MM.1S (cell line): ENCODE measurements around the gene SLC2A10.

Experiments
- DNase-seq: peaks from one replicate; pipeline ENCODE4 v3.0.0-alpha.2; 2015
- H2AFZ ChIP-seq: fragments of 300-600 bp; sonication (generic); 2 replicates; pipeline ENCODE4 v1.6.0; 2016; ENCODE audit warnings: antibody characterized with exemption, low read length
- H3F3A ChIP-seq: fragments of 300-600 bp; sonication (generic); 2 replicates; pipeline ENCODE4 v1.6.1; 2016; ENCODE audit warnings: mild to moderate bottlenecking, antibody characterized with exemption, low read length, moderate library complexity, mixed read lengths; ENCODE audit not compliant: insufficient read depth
- H3K27ac ChIP-seq: fragments of 300-600 bp; sonication (generic); 2 replicates; pipeline ENCODE4 v1.5.1; 2016; ENCODE audit warnings: mild to moderate bottlenecking, low read length
- H3K27me3 ChIP-seq: fragments of 300-600 bp; sonication (generic); replicated peaks from 2 replicates; pipeline ENCODE4 v1.6.0; 2016; ENCODE audit warnings: low read length; ENCODE audit not compliant: insufficient read depth
- H3K36me3 ChIP-seq: fragments of 300-600 bp; sonication (generic); replicated peaks from 2 replicates; pipeline ENCODE4 v1.6.1; 2016; ENCODE audit warnings: mild to moderate bottlenecking, low read length, mixed read lengths; ENCODE audit not compliant: insufficient read depth
- H3K4me1 ChIP-seq: fragments of 300-600 bp; sonication (generic); 2 replicates; pipeline ENCODE4 v1.6.1; 2016; ENCODE audit warnings: low read length, mixed read lengths
- H3K4me2 ChIP-seq: fragments of 300-600 bp; sonication (generic); 2 replicates; pipeline ENCODE4 v1.6.0; 2016; ENCODE audit warnings: low read depth, low read length
- H3K4me3 ChIP-seq: fragments of 300-600 bp; sonication (generic); 2 replicates; pipeline ENCODE4 v1.5.1; 2016; ENCODE audit warnings: low read length, mixed read lengths
- H3K79me2 ChIP-seq: fragments of 300-600 bp; sonication (generic); 2 replicates; pipeline ENCODE4 v1.6.1; 2016; ENCODE audit warnings: mixed run types, low read length, mixed read lengths
- H3K9ac ChIP-seq: fragments of 300-600 bp; sonication (generic); 2 replicates; pipeline ENCODE4 v1.6.1; 2016; ENCODE audit warnings: low read length, mixed read lengths
- H3K9me2 ChIP-seq: fragments of 300-600 bp; sonication (generic); replicated peaks from 2 replicates; pipeline ENCODE4 v1.6.1; 2016; ENCODE audit warnings: mild to moderate bottlenecking, low read length, mixed read lengths; ENCODE audit not compliant: insufficient read depth
- H3K9me3 ChIP-seq: fragments of 300-600 bp; sonication (generic); replicated peaks from 2 replicates; pipeline ENCODE4 v1.6.1; 2016; ENCODE audit warnings: mild to moderate bottlenecking, low read length, mixed read lengths; ENCODE audit not compliant: insufficient read depth
- H4K20me1 ChIP-seq: fragments of 300-600 bp; sonication (generic); 2 replicates; pipeline ENCODE4 v1.6.1; 2016; ENCODE audit warnings: mild to moderate bottlenecking, low read length, moderate library complexity, mixed read lengths; ENCODE audit not compliant: insufficient read depth
- EZH2 ChIP-seq: fragments of 300-600 bp; sonication (generic); optimal IDR thresholded peaks from 2 replicates; pipeline ENCODE3; 2017; ENCODE audit warnings: low read depth, mild to moderate bottlenecking, antibody characterized with exemption, low read length, mixed read lengths
- EZH2phosphoT487 ChIP-seq: fragments of 300-600 bp; sonication (generic); IDR thresholded peaks from 2 replicates; pipeline ENCODE4 v1.6.1; 2018; ENCODE audit warnings: antibody characterized with exemption, low read length
- TF ChIP-seq, protein P1 (sequence below): fragments of 300-600 bp; sonication (generic); IDR thresholded peaks from 2 replicates; pipeline ENCODE4 v1.5.1; 2016; ENCODE audit warnings: antibody characterized with exemption, low read length, mixed read lengths

The SLC2A10 gene

DNA sequence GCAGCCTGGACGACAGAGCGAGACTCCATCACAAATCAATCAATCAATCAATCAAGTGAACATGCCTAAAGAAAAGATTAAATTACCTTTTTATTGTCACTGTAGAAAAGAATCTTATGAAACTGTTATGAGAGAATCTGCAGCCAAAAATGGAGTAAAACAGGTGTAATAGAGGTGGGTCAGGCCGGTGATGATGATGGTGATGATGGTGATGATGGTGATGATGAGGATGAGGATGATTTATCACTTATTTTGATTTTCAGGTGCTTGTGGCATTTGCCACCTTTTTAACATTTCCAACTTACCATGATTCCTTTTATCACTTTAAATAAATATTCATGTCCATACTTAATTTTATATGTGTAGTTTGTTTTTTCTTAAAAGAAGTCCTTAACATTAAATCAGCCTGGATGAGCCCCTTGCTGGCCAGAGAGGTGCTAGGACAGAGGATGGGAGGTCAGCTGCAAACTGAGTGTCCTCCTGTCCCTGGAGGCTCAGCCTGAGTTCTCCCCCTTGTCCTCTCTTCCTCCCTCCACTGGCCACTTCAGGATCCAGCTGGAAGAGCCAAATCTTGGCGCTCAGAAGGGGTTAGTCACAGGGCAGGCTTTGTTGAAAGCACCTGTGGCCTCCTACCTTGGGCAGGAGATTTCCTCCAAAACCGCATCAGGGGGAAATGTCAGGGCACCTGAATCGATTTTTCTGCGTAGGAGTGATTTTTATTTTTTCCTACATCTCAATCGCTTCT is 32.6 kb downstream of the SLC2A10 start:
- Histone ChIP-seq H3K4me2 (no peak overlapping the region), H3K4me3 (no peak overlapping the region), H3K9me3 (no peaks in the 10 kb centered on the region), H2AFZ (no peak overlapping the region), H3K27ac (no peak overlapping the region), H4K20me1 (no peaks in the 10 kb centered on the region), H3F3A (no peaks in the 10 kb centered on the region), H3K4me1 (no peaks in the 10 kb centered on the region), H3K9me2 (no peaks in the 10 kb centered on the region), H3K27me3 (no peaks in the 10 kb centered on the region), H3K9ac (no peak overlapping the region), H3K79me2 (no peaks in the 10 kb centered on the region), H3K36me3 (no peaks in the 10 kb centered on the region)
- TF ChIP-seq, protein P1, sequence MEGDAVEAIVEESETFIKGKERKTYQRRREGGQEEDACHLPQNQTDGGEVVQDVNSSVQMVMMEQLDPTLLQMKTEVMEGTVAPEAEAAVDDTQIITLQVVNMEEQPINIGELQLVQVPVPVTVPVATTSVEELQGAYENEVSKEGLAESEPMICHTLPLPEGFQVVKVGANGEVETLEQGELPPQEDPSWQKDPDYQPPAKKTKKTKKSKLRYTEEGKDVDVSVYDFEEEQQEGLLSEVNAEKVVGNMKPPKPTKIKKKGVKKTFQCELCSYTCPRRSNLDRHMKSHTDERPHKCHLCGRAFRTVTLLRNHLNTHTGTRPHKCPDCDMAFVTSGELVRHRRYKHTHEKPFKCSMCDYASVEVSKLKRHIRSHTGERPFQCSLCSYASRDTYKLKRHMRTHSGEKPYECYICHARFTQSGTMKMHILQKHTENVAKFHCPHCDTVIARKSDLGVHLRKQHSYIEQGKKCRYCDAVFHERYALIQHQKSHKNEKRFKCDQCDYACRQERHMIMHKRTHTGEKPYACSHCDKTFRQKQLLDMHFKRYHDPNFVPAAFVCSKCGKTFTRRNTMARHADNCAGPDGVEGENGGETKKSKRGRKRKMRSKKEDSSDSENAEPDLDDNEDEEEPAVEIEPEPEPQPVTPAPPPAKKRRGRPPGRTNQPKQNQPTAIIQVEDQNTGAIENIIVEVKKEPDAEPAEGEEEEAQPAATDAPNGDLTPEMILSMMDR = no peak
- no peak for TF ChIP-seq EZH2
- TF ChIP-seq EZH2phosphoT487 = no peak
- DNase-seq = no peak

DNA sequence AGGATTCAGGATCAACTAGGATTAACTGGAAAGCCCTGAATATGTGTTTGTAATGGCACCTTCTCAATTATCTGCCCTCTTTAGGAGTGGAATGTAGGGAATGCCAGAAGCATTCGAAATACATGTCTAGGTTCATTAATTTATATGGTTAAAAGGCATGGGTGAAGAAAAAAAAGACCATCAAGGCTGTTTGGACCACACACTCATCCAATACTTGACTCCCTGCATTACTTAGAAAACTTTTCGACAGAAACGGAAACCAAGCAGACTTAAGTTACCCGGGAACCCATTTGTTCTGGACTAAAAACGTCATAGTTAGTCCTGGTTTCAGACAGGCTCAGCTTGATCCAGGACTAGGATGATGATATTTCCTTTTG is 33.2 kb downstream of the SLC2A10 start:
- no peaks in the 10 kb centered on the region for H3F3A ChIP-seq
- no peaks in the 10 kb centered on the region for H3K36me3 ChIP-seq
- no peak overlapping the region for H3K4me2 ChIP-seq
- no peaks in the 10 kb centered on the region for H4K20me1 ChIP-seq
- DNase-seq = no peak
- no peak overlapping the region for H3K27ac ChIP-seq
- no peak overlapping the region for H3K4me3 ChIP-seq
- H3K79me2 ChIP-seq = no peaks in the 10 kb centered on the region
- H3K9me3 ChIP-seq = no peaks in the 10 kb centered on the region
- TF ChIP-seq, protein P1 = no peak
- TF ChIP-seq EZH2 (no peak), EZH2phosphoT487 (no peak)
- H2AFZ ChIP-seq = no peak overlapping the region
- no peaks in the 10 kb centered on the region for H3K4me1 ChIP-seq
- no peaks in the 10 kb centered on the region for H3K27me3 ChIP-seq
- H3K9me2 ChIP-seq = no peaks in the 10 kb centered on the region
- H3K9ac ChIP-seq = no peak overlapping the region

DNA sequence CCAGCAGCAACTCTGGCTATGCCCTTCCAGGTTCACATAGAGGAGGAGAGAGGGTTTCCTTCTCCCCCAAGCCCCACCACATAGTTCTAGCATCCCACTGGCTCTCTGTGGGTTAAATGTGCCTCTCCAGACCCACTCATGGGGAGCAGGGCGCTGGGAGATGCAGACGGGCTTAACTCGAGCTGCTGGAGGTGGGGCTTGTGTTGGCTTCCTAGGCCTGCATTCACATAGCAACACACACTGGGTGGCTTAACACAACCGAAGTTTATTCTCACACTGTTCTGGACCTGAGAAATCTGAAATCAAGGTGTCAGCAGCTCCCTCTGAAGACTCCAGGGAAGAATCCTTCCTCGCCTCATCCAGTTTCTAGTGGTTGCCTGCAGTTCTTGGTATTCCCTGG is 33.6 kb downstream of the SLC2A10 start:
- H3K4me1 ChIP-seq = no peaks in the 10 kb centered on the region
- H2AFZ ChIP-seq = no peak overlapping the region
- no peak overlapping the region for H3K4me2 ChIP-seq
- H3K9me2 ChIP-seq = no peaks in the 10 kb centered on the region
- no peak overlapping the region for H3K27ac ChIP-seq
- TF ChIP-seq EZH2 = no peak
- TF ChIP-seq, protein P1 = no peak
- TF ChIP-seq EZH2phosphoT487 = no peak
- no peaks in the 10 kb centered on the region for H3K9me3 ChIP-seq
- no peaks in the 10 kb centered on the region for H3F3A ChIP-seq
- no peaks in the 10 kb centered on the region for H3K79me2 ChIP-seq
- no peaks in the 10 kb centered on the region for H3K27me3 ChIP-seq
- no peak overlapping the region for H3K9ac ChIP-seq
- H3K4me3 ChIP-seq = no peak overlapping the region
- H4K20me1 ChIP-seq = no peaks in the 10 kb centered on the region
- H3K36me3 ChIP-seq = no peaks in the 10 kb centered on the region
- no peak for DNase-seq
